ENCODE measurements around the gene UTF1. TPM values are rescaled to one million over a fixed set of nuclear protein-coding genes. Genes with fewer than 3 reads are reported as not detected.

The UTF1 gene
- polyA plus RNA-seq, 1 experiment, result not detected

DNA sequence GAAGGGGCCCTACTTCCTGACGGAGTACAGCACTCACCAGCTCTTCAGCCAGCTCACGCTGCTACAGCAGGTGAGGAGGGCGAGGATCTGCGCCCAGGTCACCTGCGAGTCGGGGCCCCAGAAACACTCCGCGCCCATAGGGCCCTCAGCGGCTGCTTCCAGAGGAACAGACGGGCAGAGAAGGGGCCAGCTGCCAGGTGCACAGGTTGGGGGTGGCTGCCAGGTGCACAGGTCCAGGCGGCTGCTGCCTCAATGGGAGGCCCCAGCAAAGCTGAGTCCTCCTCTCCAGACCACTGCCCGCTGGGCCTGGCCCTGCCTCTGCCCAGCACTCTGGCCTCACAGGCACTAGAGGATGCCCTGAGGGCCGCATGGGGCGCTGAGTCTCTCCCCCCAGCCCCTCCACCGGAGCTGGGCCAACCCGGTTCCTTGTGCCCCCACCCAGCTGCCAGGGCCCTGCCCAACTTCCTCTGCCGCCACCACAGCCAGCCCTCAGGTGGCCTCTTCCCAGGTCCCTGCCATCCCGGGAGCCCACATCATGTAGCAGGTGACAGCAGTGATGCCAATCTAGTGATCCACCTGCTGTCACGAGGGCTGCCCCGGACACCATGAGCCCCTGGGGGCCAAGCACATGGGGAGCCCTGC lies 17.0 kb upstream of the UTF1 start:
- ChIA-PET CTCF (no interaction called here), POLR2A (no interaction called here)
- Histone ChIP-seq H3K27me3 (ENCODE audit: control insufficient read depth, insufficient read depth, low read length) (no peaks in the 10 kb centered on the region), H3K36me3 (ENCODE audit: control insufficient read depth, insufficient read depth, low read length) (no peaks in the 10 kb centered on the region), H3K4me3 (ENCODE audit: low read depth, low read length) (no peak overlapping the region)
- TF ChIP-seq, protein P1, sequence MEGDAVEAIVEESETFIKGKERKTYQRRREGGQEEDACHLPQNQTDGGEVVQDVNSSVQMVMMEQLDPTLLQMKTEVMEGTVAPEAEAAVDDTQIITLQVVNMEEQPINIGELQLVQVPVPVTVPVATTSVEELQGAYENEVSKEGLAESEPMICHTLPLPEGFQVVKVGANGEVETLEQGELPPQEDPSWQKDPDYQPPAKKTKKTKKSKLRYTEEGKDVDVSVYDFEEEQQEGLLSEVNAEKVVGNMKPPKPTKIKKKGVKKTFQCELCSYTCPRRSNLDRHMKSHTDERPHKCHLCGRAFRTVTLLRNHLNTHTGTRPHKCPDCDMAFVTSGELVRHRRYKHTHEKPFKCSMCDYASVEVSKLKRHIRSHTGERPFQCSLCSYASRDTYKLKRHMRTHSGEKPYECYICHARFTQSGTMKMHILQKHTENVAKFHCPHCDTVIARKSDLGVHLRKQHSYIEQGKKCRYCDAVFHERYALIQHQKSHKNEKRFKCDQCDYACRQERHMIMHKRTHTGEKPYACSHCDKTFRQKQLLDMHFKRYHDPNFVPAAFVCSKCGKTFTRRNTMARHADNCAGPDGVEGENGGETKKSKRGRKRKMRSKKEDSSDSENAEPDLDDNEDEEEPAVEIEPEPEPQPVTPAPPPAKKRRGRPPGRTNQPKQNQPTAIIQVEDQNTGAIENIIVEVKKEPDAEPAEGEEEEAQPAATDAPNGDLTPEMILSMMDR (IDR thresholded peaks at IDR 0.05; ENCODE audit: insufficient read depth, low read depth, low read length), result no peak
- no peak for DNase-seq (ENCODE audit: low read depth)

DNA sequence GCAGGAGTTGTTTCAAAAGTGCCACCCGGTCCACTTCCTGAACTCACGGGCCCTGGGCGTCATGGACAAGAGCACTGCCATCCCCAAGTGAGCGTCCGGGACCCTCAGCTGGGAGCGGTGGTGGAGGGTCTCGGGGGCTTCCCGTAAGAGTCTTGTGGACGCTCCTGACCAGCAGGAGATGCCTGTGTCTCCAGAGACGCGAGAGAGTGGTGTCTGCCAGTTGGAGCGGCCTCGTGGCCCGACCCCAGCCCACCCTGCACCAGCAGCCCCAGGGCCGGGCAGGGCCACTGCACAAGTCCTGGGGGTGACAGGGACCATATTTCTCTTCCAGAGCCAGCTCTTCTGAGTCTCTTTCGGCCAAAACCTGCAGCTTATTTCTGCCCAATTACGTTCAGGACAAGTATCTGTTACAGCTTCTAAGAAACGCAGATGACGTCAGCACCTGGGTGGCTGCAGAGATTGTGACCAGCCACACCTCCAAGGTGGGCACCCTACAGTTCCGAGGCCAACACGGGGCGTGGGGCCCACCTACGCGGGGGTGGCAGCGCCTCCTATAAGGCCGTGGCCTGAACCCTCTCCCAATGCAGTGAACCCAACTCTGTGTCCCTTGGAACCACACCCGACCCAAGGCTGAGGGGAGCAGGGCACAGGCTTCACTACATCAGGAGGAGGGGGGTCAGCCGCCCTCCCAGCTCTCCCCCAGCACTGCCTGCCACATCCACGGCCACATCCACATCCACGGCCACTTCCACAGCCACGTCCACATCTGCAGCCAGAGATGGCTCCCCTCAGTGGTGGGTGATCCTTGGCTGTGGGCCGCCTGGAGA lies 16.2 kb upstream of the UTF1 start:
- CTCF ChIA-PET, result no interaction called here
- POLR2A ChIA-PET, result interaction anchor here (0.6 kb wide), 1 partner anchor 111 kb away, joined by 6 read pairs; no protein-coding TSS in a partner anchor

DNA sequence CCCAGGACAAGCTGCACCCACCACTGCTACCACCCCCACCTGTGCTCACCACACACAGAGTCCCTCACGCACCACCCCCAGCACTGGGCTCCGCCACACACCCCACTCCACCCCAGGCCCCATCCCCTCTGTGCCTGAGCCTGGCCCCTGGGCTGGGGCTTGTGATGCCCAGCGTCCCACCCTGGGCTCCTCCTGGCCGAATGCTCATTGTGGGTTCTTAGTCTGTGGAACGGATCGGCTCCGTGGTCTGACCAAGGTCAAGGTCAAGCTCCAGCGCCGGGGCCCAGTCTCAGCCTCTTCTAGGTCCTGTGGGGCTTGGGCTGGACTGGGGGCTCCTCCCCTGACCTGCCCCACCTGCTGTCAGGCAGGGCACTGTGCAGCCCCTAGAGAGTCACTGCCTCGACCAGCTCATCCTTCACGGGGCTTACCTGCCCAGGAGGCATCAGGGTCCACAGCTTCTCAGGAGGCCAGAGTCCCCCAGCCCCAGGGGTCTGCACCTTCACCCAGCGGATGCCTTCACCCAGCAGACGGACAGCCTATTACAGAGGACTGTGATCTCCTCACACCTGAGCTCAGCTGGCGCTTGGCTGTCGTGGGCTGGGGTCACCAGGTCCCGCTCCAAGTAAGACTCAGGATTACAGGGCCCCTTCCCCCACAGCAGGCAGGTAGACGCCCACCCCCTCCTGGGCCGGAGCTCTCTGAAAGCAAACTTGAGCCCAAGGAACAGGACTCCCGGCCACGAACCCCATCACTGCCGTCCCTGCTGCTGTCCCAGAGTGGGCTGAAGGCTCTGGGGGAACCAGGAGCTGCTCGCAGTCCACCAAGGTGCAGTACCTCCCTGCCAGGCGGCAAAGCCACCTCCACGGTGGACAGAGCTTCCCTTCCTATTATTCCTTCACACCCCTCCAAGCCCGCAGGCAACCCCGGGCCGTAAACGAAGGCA lies 15.3 kb upstream of the UTF1 start:
- CTCF ChIA-PET, result no interaction called here
- TF ChIP-seq, protein P1 (IDR thresholded peaks at IDR 0.05; ENCODE audit: insufficient read depth, low read depth, low read length), result no peak
- H3K27me3 ChIP-seq (ENCODE audit: control insufficient read depth, insufficient read depth, low read length), result no peaks in the 10 kb centered on the region
- H3K36me3 ChIP-seq (ENCODE audit: control insufficient read depth, insufficient read depth, low read length), result no peaks in the 10 kb centered on the region
- POLR2A ChIA-PET, result interaction anchor here (0.6 kb wide), 1 partner anchor 110 kb away, joined by 6 read pairs; no protein-coding TSS in a partner anchor
- no peak for DNase-seq (ENCODE audit: low read depth)
- H3K4me3 ChIP-seq (ENCODE audit: low read depth, low read length), result no peak overlapping the region

More for the DNA sequence above, 16.2 kb upstream of the UTF1 start:
- Histone ChIP-seq H3K4me3 (ENCODE audit: low read depth, low read length) (no peak overlapping the region), H3K36me3 (ENCODE audit: control insufficient read depth, insufficient read depth, low read length) (no peaks in the 10 kb centered on the region), H3K27me3 (ENCODE audit: control insufficient read depth, insufficient read depth, low read length) (no peaks in the 10 kb centered on the region)
- TF ChIP-seq, protein P1 (IDR thresholded peaks at IDR 0.05; ENCODE audit: insufficient read depth, low read depth, low read length), result no peak
- DNase-seq (ENCODE audit: low read depth), result no peak

DNA sequence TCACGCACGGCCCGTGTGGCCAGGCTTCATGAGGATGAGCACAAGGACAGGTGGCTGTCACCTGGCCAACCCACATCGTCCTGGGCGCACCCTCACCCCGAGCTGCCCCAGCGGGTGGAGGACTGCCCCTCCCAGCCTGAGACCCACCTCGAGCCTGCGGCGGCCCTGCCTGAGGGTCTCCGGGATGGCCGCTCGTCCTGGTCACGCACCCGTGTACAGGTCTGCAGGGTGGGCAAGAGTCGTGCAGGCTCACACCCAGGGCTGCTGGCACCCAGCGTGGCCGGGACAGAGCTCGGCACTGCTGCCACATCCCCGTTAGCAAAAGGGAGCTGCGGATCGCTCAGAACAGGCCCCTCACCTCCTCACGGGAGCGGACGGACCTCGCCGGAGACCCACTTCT lies 14.4 kb upstream of the UTF1 start:
- TF ChIP-seq, protein P1 (IDR thresholded peaks at IDR 0.05; ENCODE audit: insufficient read depth, low read depth, low read length), result no peak
- H3K27me3 ChIP-seq (ENCODE audit: control insufficient read depth, insufficient read depth, low read length), result no peaks in the 10 kb centered on the region
- ChIA-PET POLR2A (no interaction called here), CTCF (no interaction called here)
- H3K36me3 ChIP-seq (ENCODE audit: control insufficient read depth, insufficient read depth, low read length), result no peaks in the 10 kb centered on the region
- no peak for DNase-seq (ENCODE audit: low read depth)
- no peak overlapping the region for H3K4me3 ChIP-seq (ENCODE audit: low read depth, low read length)
